ENCODE measurements around the gene HDLBP.

GRCh38 chr2:241208058-241208457 lies 107.4 kb downstream of the HDLBP start:
- TF ChIP-seq CTCF (IDR thresholded peaks at IDR 0.05) (no peak), POLR2A (IDR thresholded peaks at IDR 0.05) (no peak)
